NCI-H2196 treated with DMSO at 0.1 percent for 48 hours (cell line): ENCODE measurements around the gene TANC1.

ENCODE experiments used
- DNase-seq: peaks from one replicate; lab custom pipeline; 2025; ENCODE audit not compliant: unreplicated experiment; lab: John Stamatoyannopoulos, UW

Gene TANC1

DNA sequence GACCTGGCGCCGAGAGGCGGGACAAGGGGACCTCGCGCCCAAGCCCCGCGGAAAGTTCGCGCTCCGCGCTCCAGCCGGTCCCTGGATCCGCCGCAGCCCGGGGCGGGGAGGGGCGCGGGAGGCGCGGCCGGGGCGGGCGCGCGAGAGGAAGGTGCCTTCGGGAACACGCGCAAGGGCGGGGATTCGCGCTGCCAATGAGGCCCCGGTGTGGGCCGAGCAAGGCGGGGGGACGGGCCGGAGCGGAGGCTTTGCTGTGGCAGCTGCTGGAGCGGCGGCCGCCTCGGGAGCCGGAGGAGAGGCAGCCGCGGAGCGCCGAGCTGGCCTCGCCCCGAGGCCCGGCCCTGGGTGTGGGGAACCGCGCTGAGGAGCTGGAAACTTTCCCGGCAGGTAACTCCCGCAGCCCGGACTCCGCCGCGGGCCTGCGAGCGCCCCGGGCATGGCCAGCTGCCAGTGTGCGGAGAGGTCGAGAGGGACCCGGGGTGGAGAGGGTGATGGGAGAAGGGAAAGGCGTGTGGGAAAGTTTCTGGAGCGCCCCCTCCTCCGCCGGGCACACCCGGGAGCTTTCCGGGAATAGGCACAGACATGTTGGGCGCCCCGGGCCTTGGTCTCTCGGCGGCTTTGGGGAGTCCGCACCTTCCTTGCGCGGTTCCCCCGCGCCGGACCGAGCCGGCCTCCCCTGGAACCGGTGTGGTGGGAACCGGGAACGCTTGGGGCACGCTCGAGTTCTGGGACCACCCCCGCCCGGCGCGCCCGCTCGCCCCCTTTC, at the start of gene TANC1:
Gene TANC1, plus strand, starts transcription at position 245 of the 766 bp plus-strand sequence. CDS start 97,271 bp downstream, outside the sequence.
- DNase-seq: peak; percentile 76

DNA sequence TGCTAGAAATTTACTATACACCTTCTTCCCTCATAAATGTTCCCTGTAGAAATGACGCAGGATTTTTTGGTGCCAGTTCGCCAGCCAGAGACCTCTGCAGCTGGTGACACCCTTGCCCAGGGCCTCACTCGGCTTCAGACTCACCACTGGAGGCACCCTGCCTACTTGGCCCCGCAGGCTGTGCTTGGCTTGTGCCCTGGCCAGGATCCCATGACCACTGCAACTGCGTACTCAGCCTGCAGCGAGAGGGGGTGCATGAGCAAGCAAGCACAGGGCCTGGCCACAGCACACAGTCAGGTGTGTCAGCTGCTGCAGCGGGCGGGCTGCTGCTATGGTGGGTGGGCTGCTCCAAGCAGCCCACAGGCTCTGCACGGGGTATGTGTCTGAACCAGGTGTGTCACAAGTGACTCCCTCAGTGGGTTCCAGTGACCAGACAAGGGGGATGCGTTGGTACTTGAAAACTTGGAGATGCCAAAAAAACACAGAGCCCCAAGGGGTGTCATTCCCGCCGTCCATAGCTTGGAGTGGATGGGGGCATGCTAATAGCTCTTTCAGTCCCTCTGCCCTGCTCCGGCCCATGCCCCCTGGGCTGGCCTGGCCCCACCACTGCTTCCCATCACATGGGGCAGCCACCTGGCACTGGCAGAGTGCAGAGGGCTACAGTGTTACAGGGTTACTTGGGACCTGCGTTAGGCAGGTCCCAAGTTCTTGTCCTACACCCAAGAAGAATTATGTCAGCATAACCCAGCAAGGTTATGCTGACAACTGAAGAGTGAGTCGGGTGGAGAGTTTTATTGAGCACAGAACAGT, 46.6 kb upstream of the TANC1 start:
- no peak for DNase-seq

DNA sequence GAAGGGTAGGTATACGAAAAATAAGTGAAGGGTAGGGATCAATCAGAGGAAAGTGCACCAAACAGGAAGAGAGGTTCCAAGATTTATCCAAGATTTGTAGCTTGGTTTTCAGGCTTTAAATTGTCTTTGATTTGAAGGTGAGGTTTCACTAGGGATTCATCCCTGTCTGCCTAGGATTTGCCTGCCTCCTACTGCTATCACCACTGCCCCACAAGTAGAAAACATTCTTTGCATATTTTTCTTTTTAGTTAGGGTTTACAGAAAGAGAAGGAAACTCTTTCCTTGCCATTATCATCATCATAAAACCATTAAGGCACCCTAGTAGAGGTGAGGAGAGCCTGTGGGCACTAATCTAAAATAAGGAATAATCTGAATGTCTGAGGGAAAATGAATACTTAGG, 45.8 kb upstream of the TANC1 start:
- no peak for DNase-seq

DNA sequence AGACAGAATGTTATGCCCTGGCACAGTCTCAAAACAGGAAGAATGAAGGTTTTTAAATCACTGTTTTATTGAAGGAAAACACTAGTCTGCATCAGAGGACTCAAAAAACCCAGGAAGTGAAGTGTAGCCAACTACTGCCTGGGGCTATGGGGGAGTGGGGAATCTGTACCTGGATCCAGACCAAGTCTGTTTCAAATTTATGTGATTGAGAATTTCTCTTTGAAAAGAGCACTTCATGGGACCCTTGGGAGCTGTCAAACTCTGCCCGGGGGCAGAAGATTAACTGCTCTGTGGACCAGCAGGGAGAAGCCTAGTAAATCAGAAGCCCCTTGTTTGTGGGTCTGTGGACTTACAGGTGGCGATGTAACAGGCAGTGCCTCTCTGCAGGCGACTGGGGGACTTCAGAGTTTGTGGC, 45.3 kb upstream of the TANC1 start:
- no peak for DNase-seq

DNA sequence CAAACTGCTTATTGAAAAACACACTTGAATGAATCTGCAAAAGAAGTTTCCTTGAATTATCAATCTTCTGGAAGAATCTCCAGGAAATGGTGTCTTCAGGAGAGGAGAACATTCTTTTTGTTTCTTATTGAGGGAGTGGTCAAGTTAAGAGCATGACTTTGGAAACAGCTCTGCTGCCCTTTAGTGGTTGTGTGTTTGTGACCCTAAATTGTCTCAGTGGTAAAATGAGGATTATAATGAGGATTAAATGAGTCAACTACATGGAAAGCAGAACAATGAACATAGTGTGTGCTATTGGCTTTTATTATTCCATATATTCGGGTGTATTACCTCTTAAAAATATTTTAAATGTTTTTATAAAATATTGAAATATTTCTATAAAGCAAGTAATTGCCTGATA, 44.8 kb upstream of the TANC1 start:
- DNase-seq: no peak

DNA sequence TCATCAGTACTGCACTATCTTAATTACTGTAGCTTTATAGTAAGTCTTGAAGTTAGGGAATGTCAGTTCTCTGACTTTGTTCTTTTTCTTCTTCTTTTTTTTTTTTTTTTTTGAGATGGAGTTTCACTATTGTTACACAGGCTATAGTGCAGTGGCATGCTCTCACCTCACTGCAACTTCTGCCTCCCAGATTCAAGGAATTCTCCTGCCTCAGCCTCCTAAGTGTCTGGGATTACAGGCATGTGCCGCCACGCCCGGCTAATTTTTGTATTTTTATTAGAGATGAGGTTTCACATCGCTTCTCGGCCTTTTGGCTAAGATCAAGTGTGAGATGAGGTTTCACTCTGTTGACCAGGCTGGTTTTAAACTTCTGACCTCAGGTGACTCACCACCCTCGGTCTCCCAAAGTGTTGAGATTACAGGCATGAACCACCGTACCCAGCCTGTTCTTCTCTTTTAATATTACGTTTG, 41.9 kb upstream of the TANC1 start:
- no peak for DNase-seq

DNA sequence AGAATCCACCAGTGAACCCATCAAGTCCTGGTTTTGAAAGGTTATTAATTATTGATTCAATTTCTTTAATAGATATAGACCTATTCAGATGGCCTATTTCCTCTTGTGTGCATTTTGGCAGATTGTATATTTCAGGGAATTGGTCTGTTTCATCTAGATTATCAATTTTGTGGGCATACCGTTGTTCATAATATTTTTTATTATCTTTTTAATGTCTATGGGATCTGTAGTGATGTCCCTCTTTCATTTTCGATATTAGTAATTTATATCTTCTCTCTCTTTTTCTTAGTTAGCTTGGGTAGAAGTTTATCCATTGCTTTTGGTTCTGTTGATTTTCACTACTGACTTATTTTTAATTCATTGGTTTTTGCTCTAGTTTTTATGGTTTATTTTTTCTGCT, 39.9 kb upstream of the TANC1 start:
- no peak for DNase-seq

DNA sequence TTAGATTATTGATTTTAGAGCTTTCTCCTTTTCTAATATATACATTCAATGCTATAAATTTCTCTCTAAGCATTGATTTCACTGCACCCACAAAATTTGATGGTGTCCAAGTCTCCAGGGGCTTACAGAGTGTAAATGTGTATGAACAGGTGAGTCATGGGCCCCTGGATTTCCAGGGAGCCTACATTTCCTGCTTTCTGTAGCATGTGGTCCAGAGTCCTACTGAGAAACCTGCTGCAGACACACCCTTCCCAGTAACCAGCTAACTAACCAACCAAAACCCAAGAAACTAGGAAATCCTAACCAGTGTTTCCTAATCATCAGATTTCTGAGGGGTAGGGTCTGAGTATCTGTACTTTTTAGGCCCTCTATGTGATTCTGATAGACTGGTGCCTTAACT, 39.5 kb upstream of the TANC1 start:
- DNase-seq: no peak

DNA sequence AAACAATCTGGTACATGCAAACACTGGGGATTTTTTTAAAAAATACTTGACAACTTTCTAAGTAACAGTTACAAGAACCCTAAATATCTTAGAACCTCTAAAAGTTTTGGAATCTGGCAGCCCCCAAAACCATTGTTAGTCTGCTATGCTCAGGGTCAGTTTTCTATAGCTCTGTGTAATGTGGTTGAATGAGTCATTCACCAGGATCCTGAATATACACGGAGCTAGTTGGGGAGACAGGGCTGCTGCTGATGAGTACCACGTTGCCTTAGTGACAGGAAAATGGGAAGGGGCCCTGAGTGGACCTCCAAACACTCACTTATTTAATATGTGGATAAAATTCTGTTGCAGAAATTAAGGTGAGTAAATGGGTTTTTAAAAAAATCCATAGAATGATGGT, 36.9 kb upstream of the TANC1 start:
- DNase-seq: no peak

DNA sequence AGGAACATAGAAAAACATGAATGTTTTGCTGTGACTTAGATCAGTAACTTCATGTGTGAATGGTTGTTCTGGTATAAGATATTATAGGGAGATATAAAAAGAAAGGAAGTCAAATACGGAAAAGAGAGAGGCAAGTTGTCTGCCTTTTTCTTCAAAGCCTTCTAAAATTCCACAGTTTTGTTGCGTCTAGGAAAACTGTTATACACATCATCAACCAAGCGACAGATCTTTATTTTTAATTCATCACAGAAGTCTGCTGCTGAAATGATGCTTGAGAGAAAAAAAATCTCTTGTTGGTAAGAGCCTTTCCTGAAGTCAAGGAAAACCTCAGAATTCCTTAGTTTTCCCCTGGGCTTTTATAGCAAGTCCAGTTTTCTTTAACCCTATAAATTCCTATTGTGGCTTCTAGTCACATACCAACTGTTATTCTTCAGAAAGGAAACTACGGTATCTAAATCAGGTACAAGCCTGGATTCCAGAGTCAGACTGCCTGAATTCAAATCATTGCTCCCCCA, 36.3 kb upstream of the TANC1 start:
- no peak for DNase-seq

DNA sequence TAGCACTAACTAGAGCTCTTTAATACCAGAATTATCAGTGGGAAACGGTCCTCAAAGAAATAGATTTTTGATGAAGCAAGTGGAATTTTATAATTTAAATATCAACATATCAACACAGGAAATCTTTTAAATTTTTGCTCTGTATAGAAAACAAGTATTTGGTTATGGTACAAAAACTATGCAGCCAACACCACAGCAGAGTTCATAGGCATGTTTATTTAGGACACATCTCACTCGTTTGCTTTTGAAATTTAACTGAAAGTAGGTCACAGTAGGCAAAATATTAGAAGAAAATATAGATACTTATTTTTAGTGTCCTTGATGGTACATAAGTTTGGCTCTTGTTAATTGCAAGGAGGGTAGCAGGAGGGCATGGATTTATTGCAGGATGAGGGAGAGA, 34.3 kb upstream of the TANC1 start:
- DNase-seq: no peak

DNA sequence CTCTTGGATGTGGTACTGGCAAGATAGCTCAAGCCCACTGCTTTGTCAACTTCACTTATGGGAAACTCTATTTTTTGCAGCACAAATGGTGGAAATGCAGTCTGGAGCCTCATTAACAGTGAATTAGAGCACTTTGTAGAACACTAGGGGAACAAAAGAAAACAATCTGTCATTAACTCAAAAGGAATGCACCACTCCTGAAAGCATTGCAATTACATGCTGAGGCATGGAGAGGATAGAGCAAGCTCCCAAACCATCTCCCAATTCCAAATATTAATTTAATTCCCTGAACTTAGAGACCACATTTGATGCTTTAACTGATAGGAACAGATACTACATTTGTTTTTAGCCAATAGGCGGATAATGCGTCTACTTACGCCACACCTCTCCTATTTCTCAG, 32.8 kb upstream of the TANC1 start:
- DNase-seq: no peak

DNA sequence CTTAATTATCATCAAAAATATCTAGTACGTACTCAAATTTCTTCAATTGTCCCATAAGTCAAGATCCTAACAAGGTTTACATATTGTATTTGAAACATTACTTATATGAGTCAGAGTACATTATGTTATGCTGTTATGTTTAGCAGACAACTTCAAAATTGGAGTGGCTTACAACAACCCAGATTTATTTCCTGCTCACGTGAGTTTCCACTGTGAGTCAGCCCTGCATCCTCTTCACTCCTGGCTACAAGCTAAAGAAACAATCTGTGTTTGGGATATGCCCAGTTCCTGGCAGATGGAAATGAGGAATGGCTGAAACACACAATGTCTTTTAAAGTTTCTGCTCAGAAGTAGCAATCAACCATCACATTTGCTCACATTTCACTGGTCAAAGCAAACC, 31.5 kb upstream of the TANC1 start:
- no peak for DNase-seq

DNA sequence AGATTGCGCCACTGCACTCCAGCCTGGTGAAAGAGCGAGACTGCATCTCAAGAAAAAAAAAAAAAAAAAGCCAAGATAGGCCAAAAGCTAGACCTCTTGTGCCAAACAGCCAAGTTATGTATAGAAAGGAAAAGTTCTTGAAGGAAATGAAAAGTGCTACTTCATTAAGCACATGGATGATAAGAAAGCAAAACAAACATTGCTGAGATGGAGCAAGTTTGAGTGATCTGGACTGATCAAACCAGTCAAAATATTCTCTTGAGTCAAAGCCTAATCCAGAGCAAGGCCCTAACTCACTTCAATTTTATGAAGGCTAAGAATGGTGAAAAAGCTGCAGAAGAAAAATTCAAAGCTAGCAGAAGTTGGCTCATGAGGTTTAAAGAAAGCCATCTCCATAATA, 28.1 kb upstream of the TANC1 start:
- DNase-seq: no peak

DNA sequence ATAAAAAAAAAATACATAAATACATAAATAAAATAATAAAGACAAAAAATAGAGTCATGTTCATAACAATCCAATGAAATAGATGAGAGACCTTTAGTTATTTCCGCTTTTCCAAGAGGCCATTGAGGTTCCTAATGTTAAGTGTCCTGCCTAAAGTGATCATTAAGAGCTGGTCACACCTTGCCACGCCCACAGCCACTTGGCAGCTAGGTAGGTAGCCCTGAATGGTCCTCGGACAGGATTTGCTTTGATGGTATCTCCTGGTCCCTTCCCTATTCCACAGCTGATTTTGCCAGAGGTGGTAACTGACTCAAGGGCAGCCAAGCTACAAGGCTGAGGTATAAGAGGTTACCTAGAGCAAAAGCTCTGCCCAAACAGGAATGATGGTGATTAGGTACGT, 24.5 kb upstream of the TANC1 start:
- DNase-seq: no peak

DNA sequence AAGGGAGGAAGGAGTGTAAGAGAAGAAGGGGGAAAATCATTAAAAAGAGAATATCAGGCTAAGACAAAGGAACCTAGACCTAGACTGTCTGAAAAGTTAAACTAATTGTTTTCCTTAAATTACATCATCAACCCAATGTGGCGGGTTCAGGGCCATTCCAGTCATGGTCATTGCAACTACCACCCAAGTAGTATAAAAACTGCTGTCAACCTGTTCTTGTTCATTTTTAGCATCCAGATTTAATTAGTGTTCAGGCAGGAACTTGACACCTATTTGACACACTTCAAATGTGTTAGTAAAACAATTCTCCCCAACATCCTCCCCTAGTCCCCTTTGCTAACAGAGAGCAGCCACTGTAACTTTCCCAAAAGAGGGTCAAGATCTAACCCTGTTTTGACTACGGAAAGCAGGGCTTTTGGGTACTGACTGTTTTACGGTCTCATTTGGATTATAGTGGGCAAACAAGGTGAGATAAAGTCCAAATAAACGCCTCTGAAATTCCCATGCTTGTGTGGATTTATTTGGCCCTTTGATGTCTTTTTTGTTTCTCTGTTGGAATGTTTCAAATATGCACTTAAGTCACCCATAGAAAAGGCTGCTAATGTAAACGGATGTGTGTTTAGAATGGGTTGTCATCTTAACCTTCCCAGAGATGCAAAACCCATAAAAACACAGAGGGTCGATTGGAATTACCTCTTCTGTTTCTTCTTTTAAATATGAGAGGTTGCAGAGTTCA, 19.3 kb upstream of the TANC1 start:
- DNase-seq: no peak

DNA sequence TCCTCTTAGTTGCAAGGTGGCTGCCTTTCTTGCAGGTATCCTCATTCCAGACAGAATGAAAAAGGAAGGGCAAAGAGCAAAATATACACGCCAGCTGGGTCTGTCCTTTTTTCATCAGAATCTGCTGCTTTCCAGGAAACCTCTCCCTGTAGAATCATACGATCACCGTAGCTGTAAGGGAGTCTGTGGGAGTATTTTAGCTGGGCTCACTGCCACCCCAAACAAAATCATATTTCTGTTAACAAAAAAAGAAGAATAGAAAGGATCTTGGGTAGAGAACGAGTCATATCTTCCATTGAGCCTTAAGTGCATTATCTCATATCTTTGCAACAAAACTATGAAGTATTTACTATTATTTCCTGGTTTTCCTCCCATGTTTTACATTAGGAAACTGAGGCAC, 15.0 kb upstream of the TANC1 start:
- no peak for DNase-seq

DNA sequence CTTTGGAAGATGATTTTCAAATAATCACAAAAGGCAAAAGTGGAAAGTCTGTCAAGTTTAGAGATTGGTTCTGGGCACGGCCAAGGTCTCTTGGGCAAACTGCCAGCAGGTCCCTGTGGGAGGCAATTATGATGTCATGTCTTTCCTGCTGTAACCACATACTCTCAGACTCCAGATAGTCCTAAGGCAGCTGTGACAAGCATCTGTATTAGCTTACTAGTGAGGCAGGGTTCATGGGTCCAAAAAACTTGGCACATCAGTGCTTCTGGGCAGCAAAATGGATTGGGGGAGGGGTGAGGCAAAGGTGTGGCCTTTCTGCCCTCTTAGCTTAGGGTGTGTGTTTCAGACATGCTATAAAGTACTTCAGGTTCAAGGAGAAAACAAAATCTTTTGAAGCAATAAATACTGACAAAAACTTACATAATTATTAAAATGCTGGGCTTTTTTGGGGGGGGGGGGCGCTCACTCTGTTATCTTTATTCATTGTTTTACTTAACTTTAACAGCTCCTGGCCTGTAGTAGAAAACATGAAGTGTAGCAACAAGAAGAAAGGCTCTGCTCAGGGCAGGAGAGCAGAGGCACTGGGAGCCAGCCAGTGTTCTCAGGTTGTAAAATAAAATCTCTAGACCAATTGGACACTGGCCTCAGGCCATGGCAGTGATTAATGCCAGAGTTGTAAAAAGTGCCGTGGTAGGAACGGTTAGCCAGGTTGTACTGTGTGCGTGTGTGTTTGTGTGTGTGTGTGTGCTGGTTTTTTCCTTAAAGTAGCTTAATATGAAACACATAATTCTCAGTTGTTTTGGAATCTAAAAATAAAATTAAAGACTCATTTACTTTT, 14.3 kb upstream of the TANC1 start:
- DNase-seq: peak; percentile 79

DNA sequence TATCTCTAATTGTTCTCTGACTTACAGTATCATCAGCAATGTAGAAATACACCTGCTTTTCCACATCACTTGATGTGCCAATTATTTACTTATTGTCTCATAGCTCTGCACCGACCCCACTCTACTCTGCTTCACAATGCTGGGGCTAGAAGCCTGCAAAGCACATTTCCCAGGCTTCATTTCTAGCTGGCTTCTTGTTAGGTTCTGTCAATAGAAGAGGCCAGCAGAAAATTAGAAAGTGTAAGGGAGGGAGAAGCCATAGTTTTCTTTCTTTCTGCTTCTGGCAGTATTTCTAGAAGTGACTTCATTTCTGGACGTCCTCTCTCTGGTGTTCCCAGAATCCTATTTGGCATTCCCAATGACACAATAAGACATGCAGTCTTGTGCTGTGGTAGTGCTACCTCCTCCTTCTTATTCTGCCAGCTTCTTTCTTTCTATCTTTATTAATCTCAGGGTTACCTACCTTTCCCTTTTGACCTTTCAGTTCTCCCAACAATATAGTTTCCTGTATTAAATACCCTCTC, 12.5 kb upstream of the TANC1 start:
- DNase-seq: no peak

DNA sequence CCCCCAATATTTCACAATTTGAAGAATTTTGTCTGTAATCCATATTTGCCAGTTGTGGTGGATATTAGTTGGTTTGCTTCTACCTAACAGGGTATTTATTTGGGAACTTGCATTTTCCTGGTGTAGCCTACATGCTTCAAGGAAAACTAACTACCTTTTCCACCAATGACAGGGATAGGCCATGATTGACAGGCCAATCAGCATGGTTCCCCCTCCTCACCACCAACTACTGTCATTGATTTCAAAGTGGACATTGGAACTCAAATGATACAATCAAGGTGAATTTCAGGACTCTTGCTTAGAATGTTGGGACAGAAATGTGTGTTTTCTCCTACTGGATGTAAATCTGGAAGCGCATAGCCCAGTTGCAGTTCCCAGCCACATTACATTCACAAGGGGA, 10.1 kb upstream of the TANC1 start:
- no peak for DNase-seq
